ENCODE measurements around the gene HBG1.

Gene HBG1

GRCh38 chr11:5227681-5228080 lies 22.0 kb downstream of the HBG1 start:
- no peak for DNase-seq (ENCODE audit: low read depth in 3 of 3)

GRCh38 chr11:5226732-5227310 lies 22.8 kb downstream of the HBG1 start, which contains the start of gene HBB:
Gene HBB, minus strand, starts transcription at chr11:5227071. Its CDS starts 50 bp downstream, at chr11:5227021.
- DNase-seq (ENCODE audit: low read depth in 3 of 3) = no peak

- no peak for DNase-seq (ENCODE audit: low read depth in 3 of 3)
Observed at GRCh38 chr11:5225480-5225871, 24.2 kb downstream of the HBG1 start.

GRCh38 chr11:5224538-5225479 lies 24.8 kb downstream of the HBG1 start:
- DNase-seq (ENCODE audit: low read depth in 3 of 3) = no peak

- DNase-seq (ENCODE audit: low read depth in 3 of 3) = no peak
Observed at GRCh38 chr11:5223686-5224085, 26.0 kb downstream of the HBG1 start.

GRCh38 chr11:5223146-5223545 lies 26.5 kb downstream of the HBG1 start:
- DNase-seq (ENCODE audit: low read depth in 3 of 3) = no peak

- DNase-seq (ENCODE audit: low read depth in 3 of 3) = no peak
Observed at GRCh38 chr11:5210376-5210885, 39.2 kb downstream of the HBG1 start.

- DNase-seq (ENCODE audit: low read depth in 3 of 3) = no peak
Observed at GRCh38 chr11:5204787-5205186, 44.9 kb downstream of the HBG1 start.

- DNase-seq (ENCODE audit: low read depth in 3 of 3) = no peak
Observed at GRCh38 chr11:5203366-5203765, 46.3 kb downstream of the HBG1 start.

GRCh38 chr11:5200582-5200981 lies 49.1 kb downstream of the HBG1 start, which contains the start of gene OR51V1:
Gene OR51V1, minus strand, starts transcription at chr11:5200682. Its CDS starts 0 bp downstream, at chr11:5200682.
- no peak for DNase-seq (ENCODE audit: low read depth in 3 of 3)

- no peak for DNase-seq (ENCODE audit: low read depth in 3 of 3)
Observed at GRCh38 chr11:5198285-5198684, 51.4 kb downstream of the HBG1 start.

Data from stimulated activated CD4-positive, alpha-beta T cell treated with anti-CD3 and anti-CD28 coated beads, TNF-alpha, amount 100 ng/mL, for 48 hours (primary cell).